Esophagus squamous epithelium (tissue), 4 donors: ENCODE measurements around the gene TRIM26.

Source experiments
- POLR2A ChIP-seq, 4 donors: fragments of 450-650 bp; IDR thresholded peaks; one replicate each; pipeline ENCODE4 v1.6.1; 2017; ENCODE audit warnings: antibody characterized with exemption in 4 of 4, mild to moderate bottlenecking in 4 of 4, moderate library complexity in 3 of 4
- TF ChIP-seq, protein P1 (sequence below), 6 experiments: fragments of 450-650 bp in 4 of 6; fragments of 200-600 bp in 2 of 6; sonication (generic) in 2 of 6; IDR thresholded peaks; one replicate each; pipeline ENCODE4 v1.5.1; 2016 to 2019; ENCODE audit warnings: antibody characterized with exemption in 6 of 6, mild to moderate bottlenecking in 4 of 6, moderate library complexity in 4 of 6

DNA sequence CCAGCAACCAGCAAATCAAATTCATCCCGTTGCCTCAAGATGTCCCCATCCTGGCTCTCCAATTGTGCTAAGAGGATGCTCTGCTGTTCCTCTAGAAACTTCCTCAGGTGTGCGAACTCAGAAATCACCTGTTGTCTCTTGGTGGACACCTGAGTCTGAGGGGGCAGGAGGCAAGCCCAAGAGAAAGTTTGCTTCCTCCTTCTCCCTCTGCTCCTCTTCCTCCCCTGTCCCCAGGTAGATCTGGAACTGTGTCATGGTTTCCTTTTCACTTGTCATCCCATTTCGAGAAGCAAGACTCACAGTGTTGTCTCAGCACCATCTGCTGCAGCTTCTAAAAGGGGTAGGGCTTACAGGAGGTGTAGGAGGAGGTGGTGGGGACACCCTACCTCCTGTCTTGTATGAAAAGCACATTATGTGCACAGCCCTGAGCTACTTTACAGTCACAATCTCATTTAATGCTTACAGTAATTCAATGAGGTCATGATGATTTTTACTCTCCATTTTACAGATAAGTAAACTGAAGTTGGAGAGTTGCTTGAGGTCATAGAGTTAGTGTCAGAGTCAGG lies 54.6 kb downstream of the TRIM26 start:
- TF ChIP-seq, protein P1, sequence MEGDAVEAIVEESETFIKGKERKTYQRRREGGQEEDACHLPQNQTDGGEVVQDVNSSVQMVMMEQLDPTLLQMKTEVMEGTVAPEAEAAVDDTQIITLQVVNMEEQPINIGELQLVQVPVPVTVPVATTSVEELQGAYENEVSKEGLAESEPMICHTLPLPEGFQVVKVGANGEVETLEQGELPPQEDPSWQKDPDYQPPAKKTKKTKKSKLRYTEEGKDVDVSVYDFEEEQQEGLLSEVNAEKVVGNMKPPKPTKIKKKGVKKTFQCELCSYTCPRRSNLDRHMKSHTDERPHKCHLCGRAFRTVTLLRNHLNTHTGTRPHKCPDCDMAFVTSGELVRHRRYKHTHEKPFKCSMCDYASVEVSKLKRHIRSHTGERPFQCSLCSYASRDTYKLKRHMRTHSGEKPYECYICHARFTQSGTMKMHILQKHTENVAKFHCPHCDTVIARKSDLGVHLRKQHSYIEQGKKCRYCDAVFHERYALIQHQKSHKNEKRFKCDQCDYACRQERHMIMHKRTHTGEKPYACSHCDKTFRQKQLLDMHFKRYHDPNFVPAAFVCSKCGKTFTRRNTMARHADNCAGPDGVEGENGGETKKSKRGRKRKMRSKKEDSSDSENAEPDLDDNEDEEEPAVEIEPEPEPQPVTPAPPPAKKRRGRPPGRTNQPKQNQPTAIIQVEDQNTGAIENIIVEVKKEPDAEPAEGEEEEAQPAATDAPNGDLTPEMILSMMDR (IDR thresholded peaks at IDR 0.05), result no peak
- TF ChIP-seq POLR2A (IDR thresholded peaks at IDR 0.05), result no peak
